Skeletal muscle tissue (tissue), 4 donors: ENCODE results near the gene PBLD. TPM values are rescaled to one million over a fixed set of nuclear protein-coding genes. Genes with fewer than 3 reads are reported as not detected.

ENCODE experiments used
- H3K27ac ChIP-seq: one replicate; pipeline ENCODE4 v1.7.0; 2013; ENCODE audit warnings: mild to moderate bottlenecking, low read depth, low read length, inconsistent platforms
- H3K27me3 ChIP-seq, 3 donors: one replicate each; pipeline ENCODE4 v1.7.0; 2013; ENCODE audit warnings: low read length in 3 of 3; ENCODE audit not compliant: control insufficient read depth in 3 of 3, insufficient read depth in 3 of 3
- H3K36me3 ChIP-seq, 3 donors: one replicate each; pipeline ENCODE4 v1.7.0; 2013; ENCODE audit warnings: low read length in 3 of 3; ENCODE audit not compliant: control insufficient read depth in 3 of 3, insufficient read depth in 3 of 3
- H3K4me1 ChIP-seq, 3 donors: one replicate each; pipeline ENCODE4 v1.7.0; 2013; ENCODE audit warnings: low read length in 3 of 3, mild to moderate bottlenecking in 3 of 3; ENCODE audit not compliant: control insufficient read depth in 3 of 3, insufficient read depth in 3 of 3
- H3K4me3 ChIP-seq, 3 donors: one replicate each; pipeline ENCODE4 v1.7.0; 2013; ENCODE audit warnings: low read length in 3 of 3
- H3K9ac ChIP-seq, 3 donors: one replicate each; pipeline ENCODE4 v1.7.0; 2013; ENCODE audit warnings: low read length in 3 of 3, mild to moderate bottlenecking in 3 of 3, moderate library complexity in 2 of 3, low read depth in 1 of 3
- H3K9me3 ChIP-seq, 3 donors: one replicate each; pipeline ENCODE4 v1.7.0; 2013; ENCODE audit warnings: low read length in 3 of 3; ENCODE audit not compliant: control insufficient read depth in 3 of 3
- total RNA-seq: library from RNA; depleted of rRNA; stranded (reverse); fragments of >200 nt; gene quantifications from one replicate; pipeline ENCODE4 v1.2.3, GENCODE V29; 2014
- donor health status: Osteomylitis.

Gene PBLD
- total RNA-seq, 1 donor from 2014 or later: 3.7 TPM

DNA sequence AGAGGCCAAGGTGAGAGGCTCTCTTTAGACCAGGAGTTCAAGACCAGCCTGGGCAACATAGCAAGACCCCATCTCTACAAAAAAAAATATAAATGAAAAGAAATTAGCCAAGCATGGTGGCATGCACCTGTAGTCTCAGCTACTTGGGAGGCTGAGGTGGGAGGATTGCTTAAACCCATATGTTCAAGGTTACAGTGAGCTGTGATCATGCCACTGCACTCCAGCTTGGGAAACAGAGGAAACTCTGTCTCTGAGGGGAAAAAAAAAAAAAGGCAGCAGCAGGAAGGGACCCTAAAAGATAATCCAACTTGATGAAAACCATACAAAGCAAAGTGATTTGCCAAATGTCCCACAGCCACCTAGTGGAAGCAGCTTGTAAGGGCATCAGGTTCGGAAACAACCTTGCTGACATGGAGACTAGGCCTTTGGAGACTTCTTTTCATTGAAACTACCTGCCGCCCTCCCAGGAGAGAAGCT lies 15.6 kb upstream of the PBLD start:
- H3K9ac ChIP-seq: no peak overlapping the region
- H3K4me3 ChIP-seq: no peak overlapping the region
- H3K9me3 ChIP-seq: no peaks in the 10 kb centered on the region
- H3K27me3 ChIP-seq: no peaks in the 10 kb centered on the region
- H3K27ac ChIP-seq: no peak overlapping the region
- H3K36me3 ChIP-seq: peaks cover 13 to 35% (median 33%) of the 10 kb centered on the region in 3 donors
- no peaks in the 10 kb centered on the region for H3K4me1 ChIP-seq

DNA sequence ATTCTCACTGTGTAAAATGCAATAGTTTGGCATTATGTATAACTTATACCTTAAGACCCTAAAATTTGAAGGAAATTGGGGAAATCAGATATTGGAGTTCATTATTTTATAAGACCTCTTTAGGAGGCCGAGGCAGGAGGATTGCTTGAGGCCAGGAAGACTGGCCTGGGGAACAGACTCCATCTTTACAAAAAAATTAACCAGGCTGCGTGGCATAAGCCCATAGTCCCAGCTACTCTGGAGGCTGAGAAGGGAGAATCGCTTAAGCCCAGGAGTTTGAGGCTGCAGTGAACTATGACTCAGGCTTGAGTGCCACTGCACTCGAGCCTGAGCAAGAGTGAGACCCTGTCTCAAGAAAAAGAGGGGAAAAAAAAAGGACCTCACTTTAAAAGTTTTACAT lies 14.0 kb upstream of the PBLD start:
- H3K27ac ChIP-seq: no peak overlapping the region
- H3K9me3 ChIP-seq: no peaks in the 10 kb centered on the region
- H3K4me1 ChIP-seq: no peaks in the 10 kb centered on the region
- H3K36me3 ChIP-seq: peaks cover 16 to 42% (median 41%) of the 10 kb centered on the region in 3 donors
- H3K4me3 ChIP-seq: no peak overlapping the region
- H3K9ac ChIP-seq: no peak overlapping the region
- H3K27me3 ChIP-seq: no peaks in the 10 kb centered on the region

DNA sequence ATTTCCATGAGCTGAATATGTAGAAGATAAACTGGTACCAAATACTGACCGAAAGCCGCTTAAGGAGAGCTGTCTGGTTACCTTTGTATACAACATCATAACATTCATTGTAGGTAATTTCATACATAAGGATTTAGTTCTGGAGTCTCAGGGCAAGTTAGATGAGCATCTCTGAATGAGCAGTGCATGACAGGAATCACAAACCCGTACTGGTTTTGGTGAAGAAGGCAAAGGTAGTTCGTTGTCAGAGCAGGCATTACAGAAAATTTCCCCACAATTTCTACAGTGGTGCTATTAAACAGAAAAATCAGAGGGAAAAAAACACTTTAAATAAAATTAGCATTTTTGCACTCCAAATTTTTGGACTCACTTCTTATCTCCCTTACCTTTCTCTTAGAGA lies 12.9 kb upstream of the PBLD start:
- Histone ChIP-seq H3K36me3 (peaks cover 26 to 54% (median 53%) of the 10 kb centered on the region in 3 donors), H3K4me3 (no peak overlapping the region), H3K27ac (no peak overlapping the region), H3K4me1 (no peaks in the 10 kb centered on the region), H3K27me3 (no peaks in the 10 kb centered on the region), H3K9ac (no peak overlapping the region), H3K9me3 (no peaks in the 10 kb centered on the region)

DNA sequence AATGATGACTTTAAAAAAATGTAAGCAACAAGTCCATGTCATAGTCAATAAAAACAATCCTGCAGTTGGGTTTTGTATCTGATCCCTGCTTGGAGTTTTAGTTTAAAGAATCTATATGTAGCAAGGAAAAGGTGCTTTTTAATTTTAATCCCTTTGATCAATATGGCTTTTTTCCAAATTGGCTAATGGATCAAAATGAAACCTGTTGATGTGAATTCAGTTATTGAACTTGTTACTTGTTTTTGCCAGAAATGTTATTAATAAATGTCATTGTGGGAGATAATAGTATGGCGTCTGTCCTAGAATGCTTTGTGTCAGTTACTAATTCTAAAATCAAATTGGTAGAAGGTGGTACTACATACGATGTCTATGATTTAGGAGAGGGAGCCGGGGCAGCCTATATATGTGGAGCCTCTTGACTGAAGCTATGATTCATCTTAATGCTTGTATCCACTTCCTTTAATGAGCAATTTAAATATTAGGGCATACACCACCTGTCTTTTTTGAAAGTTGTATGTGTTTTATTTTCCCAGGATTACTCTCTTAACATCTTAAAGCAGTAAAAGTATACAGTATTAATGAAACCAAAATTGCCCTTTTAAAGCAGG lies 10.3 kb upstream of the PBLD start:
- Histone ChIP-seq H3K4me1 (no peaks in the 10 kb centered on the region), H3K9me3 (no peaks in the 10 kb centered on the region), H3K27me3 (no peaks in the 10 kb centered on the region), H3K9ac (no peak overlapping the region), H3K27ac (no peak overlapping the region), H3K36me3 (peaks cover 43 to 76% (median 74%) of the 10 kb centered on the region in 3 donors), H3K4me3 (no peak overlapping the region)

DNA sequence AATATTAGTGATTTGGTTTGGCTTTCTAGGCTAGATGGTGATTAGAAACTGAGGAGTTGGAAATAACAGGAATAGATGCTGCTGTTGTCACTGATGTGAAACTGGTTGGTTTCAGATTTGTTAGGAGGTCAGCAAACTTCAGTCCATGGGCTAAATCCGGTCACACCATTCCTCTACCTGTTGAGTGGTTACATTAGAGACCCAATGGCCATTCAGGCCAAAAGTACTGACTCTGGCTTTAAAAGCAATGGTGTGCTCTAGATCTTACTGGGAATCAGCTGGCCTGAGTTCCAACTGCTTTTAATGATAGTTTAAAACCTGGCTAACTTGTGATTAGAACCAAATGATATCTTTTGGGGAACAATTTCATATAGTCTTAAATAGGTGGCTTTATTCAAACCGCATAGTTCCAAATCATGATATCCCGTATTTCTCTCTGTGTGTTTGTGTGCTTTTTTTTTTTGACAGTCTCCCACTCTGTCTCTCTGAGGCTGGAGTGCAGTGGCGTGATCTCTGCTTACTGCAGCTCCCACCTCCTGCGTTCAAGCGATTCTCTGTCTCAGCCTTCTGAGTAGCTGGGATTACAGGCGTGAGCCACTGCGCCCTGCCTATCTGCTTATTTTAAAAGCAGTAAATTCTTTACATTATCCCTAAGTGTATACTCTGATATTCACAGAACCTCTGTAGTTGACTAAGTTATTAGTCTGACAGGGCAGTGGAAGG lies 7.8 kb upstream of the PBLD start:
- H3K27ac ChIP-seq: no peak overlapping the region
- H3K36me3 ChIP-seq: peaks cover 42 to 65% (median 64%) of the 10 kb centered on the region in 3 donors
- H3K9me3 ChIP-seq: no peaks in the 10 kb centered on the region
- H3K4me3 ChIP-seq: no peak overlapping the region
- H3K27me3 ChIP-seq: no peaks in the 10 kb centered on the region
- no peak overlapping the region for H3K9ac ChIP-seq
- peaks cover 8 to 20% (median 15%) of the 10 kb centered on the region in 3 donors for H3K4me1 ChIP-seq

DNA sequence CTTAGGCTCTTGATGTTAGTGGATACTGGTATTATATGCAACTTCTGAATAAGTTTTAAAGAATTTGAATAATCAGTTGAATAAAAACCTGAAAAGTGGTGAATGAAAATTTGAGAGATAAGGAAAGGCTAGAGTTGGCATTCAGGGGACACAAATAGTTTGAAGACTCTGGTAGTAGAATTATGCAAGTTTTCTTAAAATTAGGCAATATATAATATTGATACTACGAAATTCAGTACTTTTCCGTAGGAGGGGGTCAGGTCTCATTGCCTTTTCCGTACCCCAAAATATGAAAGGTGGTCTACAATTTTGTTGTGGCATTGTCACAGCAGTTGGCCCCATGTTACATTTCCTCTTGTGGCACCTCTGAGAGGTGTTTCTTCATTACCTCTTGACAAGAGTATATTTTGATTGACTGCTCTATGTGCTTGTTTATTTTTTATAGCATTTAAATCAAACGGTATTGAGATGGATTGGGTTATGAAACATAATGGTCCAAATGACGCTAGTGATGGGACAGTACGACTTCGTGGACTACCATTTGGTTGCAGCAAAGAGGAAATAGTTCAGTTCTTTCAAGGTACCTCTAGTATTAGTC lies 4.1 kb upstream of the PBLD start:
- no peaks in the 10 kb centered on the region for H3K27me3 ChIP-seq
- H3K4me1 ChIP-seq: peaks cover 13 to 39% (median 24%) of the 10 kb centered on the region in 3 donors
- no peak overlapping the region for H3K9ac ChIP-seq
- peaks cover 31 to 37% (median 35%) of the 10 kb centered on the region in 3 donors for H3K36me3 ChIP-seq
- H3K4me3 ChIP-seq: no peak overlapping the region
- no peaks in the 10 kb centered on the region for H3K9me3 ChIP-seq
- no peak overlapping the region for H3K27ac ChIP-seq

DNA sequence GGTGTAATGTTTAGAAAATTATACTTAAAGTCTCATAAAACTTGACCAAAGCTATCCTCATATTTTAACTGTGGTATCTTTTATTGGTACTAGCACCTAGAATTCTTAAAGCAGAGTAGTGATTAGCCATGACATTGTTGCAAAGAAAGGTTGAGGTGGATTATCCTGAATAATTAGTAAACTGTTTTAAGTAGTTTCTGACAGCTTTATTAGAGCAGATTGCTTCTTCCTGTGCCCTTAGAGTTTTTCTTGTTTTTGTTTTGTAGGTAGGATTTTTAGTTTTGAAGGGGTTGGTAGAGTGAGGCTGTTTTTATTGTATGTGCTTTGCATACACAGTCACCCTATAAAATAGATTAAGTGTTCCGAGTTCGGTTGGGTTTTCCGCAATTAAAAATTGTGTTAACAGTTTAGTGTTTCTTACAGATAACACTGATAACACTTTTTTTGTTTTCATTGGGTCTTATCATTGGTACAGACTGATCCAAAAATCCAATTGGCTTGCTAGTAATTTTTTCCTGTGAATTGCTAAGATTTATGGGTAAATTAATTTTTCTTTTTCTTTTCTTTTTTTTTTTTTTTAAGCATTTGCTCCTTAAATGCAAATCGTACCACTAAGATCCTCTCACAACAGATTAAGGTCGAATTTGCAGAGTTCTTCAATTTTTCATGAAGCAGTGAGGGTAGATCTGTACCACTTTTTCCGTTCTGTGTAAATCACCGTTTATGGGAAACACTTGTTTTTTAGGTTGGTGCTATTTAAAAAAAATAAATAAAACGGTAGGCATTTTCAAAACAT lies 2.1 kb upstream of the PBLD start:
- no peak overlapping the region for H3K27ac ChIP-seq

DNA sequence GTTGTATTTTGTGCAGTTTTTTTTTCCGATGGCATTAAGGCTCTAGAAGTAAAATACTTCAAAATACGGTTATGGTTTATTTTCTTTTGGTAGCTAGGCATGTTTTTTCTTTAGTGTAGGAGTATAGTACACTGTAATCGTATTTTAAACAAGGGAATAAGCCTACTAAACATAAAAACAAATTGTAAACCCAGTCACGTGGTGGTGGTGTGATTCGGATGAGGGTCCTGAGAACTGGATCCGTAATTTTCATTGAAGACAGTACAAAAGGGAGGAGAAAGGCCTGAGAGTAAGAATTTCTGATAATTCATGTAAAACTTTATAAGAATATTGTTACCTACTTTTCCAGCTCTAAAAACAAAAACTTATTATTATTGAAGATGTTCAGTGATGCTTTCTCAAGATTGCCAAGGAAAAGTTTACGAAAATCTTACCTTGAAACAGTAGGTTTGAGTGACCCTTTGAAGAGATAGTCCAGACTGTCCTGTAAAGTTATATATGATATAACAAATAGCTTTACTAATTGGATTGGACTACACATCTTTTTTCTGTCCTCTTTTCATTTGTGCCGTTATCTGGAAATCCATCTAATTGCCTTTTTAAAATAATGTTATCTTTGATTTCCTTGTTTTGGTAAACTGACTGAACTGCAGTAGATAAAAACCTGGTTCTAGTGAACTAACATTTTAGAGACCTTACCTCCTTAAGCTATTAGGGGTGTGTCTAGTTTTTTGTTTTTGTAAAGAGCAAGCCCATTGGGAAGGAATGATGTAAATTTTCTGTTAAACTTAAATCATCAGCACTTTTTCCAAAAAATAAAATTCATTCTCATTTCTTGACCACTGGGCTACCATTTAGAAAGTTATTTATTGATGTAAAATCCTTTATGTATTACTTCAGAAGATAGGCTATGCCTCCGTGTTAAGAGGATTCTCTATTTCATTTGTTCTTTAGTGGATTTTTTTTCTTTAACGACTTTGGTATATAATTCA lies 1.0 kb upstream of the PBLD start:
- peaks cover 3 to 7% (median 4%) of the 10 kb centered on the region in 3 donors for H3K36me3 ChIP-seq
- no peaks in the 10 kb centered on the region for H3K27me3 ChIP-seq
- peak overlapping the region; percentile 97 to 99 (median 99) for H3K9ac ChIP-seq
- H3K9me3 ChIP-seq: no peaks in the 10 kb centered on the region
- peak overlapping the region; percentile 89 to 95 (median 92) for H3K4me3 ChIP-seq
- H3K4me1 ChIP-seq: peaks cover 24 to 48% (median 37%) of the 10 kb centered on the region in 3 donors
- H3K27ac ChIP-seq: peak overlapping the region; percentile 98

More for the DNA sequence above, 2.1 kb upstream of the PBLD start:
- H3K9ac ChIP-seq: peak overlapping the region in 2 of 3 donors; percentile 24 to 61
- peak overlapping the region in 2 of 3 donors; percentile 6 to 95 for H3K4me3 ChIP-seq
- H3K27me3 ChIP-seq: no peaks in the 10 kb centered on the region
- H3K9me3 ChIP-seq: no peaks in the 10 kb centered on the region
- H3K4me1 ChIP-seq: peaks cover 21 to 45% (median 36%) of the 10 kb centered on the region in 3 donors
- peaks cover 12 to 18% (median 16%) of the 10 kb centered on the region in 3 donors for H3K36me3 ChIP-seq

DNA sequence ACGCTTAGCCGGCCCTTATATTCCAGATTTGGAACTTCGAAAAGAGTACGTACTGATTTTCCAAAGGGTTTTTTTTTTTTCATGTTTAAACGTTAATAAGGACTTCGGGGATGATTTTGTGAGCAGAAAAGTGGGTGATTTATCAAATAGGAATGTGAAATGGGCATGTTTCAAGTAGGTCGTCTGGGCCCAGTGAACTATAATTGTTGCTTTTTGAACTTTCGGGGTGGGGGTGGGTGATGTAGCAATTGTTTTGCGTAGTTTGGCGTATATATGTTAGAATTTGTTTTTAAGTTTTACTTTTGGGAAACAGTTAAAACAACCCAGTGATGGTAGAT lies 299 bp upstream of the PBLD start:
- Histone ChIP-seq H3K9me3 (no peaks in the 10 kb centered on the region), H3K36me3 (peaks cover 0 to 2% (median 0%) of the 10 kb centered on the region in 3 donors), H3K9ac (peak overlapping the region; percentile 97 to 99 (median 99)), H3K27ac (peak overlapping the region; percentile 98), H3K27me3 (no peaks in the 10 kb centered on the region), H3K4me1 (peaks cover 25 to 54% (median 41%) of the 10 kb centered on the region in 3 donors), H3K4me3 (peak overlapping the region; percentile 89 to 95 (median 92))
